Caco-2 (cell line): ENCODE results near the gene LRRC28. TPM values are rescaled to one million over a fixed set of nuclear protein-coding genes. Genes with fewer than 3 reads are reported as not detected.

Experiments
- BruUV-seq: library from RNA; stranded (reverse); fragments of 400-500 nt; replicated peaks from 2 replicates; lab custom pipeline; 2021; lab: Mats Ljungman, UMichigan
- CTCF ChIA-PET: fragments of 300-600 bp; sonication (Branson Sonifier 250); formaldehyde crosslinking; loops from one replicate; lab custom pipeline; 2022; ENCODE audit warnings: antibody characterized with exemption; lab: Charles Lee
- POLR2A ChIA-PET: fragments of 300-600 bp; sonication (Branson Sonifier 250); formaldehyde crosslinking; loops from one replicate; lab custom pipeline; 2022; ENCODE audit warnings: antibody characterized with exemption; lab: Charles Lee
- DNase-seq, 2 experiments: peaks; one replicate each; pipeline versions ENCODE4 v3.0.0 to v3.0.0-alpha.2; 2020 to 2022
- H3K27me3 ChIP-seq: replicated peaks from 2 replicates; pipeline ENCODE4 v1.6.0; 2011; ENCODE audit warnings: low read length; ENCODE audit not compliant: control insufficient read depth, insufficient read depth
- H3K36me3 ChIP-seq: 2 replicates; pipeline ENCODE4 v1.5.1; 2011; ENCODE audit warnings: low read length; ENCODE audit not compliant: control insufficient read depth, insufficient read depth
- H3K4me1 ChIP-seq: fragments of 250-450 bp; sonication (Bioruptor Pico); 2 replicates; pipeline ENCODE4 v1.5.1; 2020; ENCODE audit warnings: mild to moderate bottlenecking
- H3K4me3 ChIP-seq: 2 replicates; pipeline ENCODE4 v1.5.1; 2011; ENCODE audit warnings: low read depth, mild to moderate bottlenecking, control low read depth, low read length
- H3K9me3 ChIP-seq: fragments of 250-450 bp; sonication (Bioruptor Pico); 2 replicates; pipeline ENCODE4 v1.5.1; 2020; ENCODE audit warnings: mild to moderate bottlenecking, moderate library complexity
- H3K27ac Mint-ChIP-seq: one replicate; pipeline ENCODE4 v1.8.0; 2022; ENCODE audit warnings: mixed read lengths; ENCODE audit not compliant: unreplicated experiment
- H3K27me3 Mint-ChIP-seq: one replicate; pipeline ENCODE4 v1.8.0; 2022; ENCODE audit warnings: mixed read lengths; ENCODE audit not compliant: insufficient read depth, unreplicated experiment
- H3K36me3 Mint-ChIP-seq: one replicate; pipeline ENCODE4 v1.8.0; 2022; ENCODE audit warnings: mild to moderate bottlenecking, mixed read lengths; ENCODE audit not compliant: insufficient read depth, unreplicated experiment
- H3K4me1 Mint-ChIP-seq: one replicate; pipeline ENCODE4 v1.8.0; 2022; ENCODE audit warnings: low read depth, mixed read lengths; ENCODE audit not compliant: unreplicated experiment
- H3K4me3 Mint-ChIP-seq: one replicate; pipeline ENCODE4 v1.8.0; 2022; ENCODE audit warnings: mild to moderate bottlenecking, moderate library complexity, mixed read lengths; ENCODE audit not compliant: unreplicated experiment
- H3K9me3 Mint-ChIP-seq: one replicate; pipeline ENCODE4 v1.8.0; 2022; ENCODE audit warnings: mixed read lengths; ENCODE audit not compliant: unreplicated experiment
- intact Hi-C: fragments of 100-400 bp; cut with micrococcal nuclease; formaldehyde crosslinking; loops from one replicate; pipeline ENCODE4 v1.10.0; 2022; ENCODE audit not compliant: unreplicated experiment
- total RNA-seq: library from RNA; stranded (reverse); gene quantifications from 2 replicates; pipeline ENCODE4 v1.2.3, GENCODE V29; 2022
- TF ChIP-seq, protein P1 (sequence below), 2 experiments: fragments of 200-600 bp in 1 of 2; IDR thresholded peaks; 1 replicate in 1 of 2; 2 replicates in 1 of 2; pipeline versions ENCODE4 v1.5.1 to v1.8.0; 2011 to 2022; ENCODE audit warnings: antibody characterized with exemption in 1 of 2, control low read depth in 1 of 2, inconsistent platforms in 1 of 2, low read depth in 1 of 2, low read length in 1 of 2, mild to moderate bottlenecking in 1 of 2, moderate library complexity in 1 of 2; ENCODE audit not compliant: insufficient read depth in 1 of 2, severe bottlenecking in 1 of 2, unreplicated experiment in 1 of 2

LRRC28 gene
- total RNA-seq, 1 experiment from 2014 or later = 17.8 TPM

- no peaks in the 10 kb centered on the region for H3K36me3 Mint-ChIP-seq
- DNase-seq = peak in 1 of 2 experiments; percentile 2
- TF ChIP-seq, protein P1, sequence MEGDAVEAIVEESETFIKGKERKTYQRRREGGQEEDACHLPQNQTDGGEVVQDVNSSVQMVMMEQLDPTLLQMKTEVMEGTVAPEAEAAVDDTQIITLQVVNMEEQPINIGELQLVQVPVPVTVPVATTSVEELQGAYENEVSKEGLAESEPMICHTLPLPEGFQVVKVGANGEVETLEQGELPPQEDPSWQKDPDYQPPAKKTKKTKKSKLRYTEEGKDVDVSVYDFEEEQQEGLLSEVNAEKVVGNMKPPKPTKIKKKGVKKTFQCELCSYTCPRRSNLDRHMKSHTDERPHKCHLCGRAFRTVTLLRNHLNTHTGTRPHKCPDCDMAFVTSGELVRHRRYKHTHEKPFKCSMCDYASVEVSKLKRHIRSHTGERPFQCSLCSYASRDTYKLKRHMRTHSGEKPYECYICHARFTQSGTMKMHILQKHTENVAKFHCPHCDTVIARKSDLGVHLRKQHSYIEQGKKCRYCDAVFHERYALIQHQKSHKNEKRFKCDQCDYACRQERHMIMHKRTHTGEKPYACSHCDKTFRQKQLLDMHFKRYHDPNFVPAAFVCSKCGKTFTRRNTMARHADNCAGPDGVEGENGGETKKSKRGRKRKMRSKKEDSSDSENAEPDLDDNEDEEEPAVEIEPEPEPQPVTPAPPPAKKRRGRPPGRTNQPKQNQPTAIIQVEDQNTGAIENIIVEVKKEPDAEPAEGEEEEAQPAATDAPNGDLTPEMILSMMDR (IDR thresholded peaks at IDR 0.05; ENCODE audit: insufficient read depth in 1 of 2, low read depth in 1 of 2, low read length in 1 of 2, severe bottlenecking in 1 of 2, unreplicated experiment in 1 of 2) = no peak
- intact Hi-C loops = no loop called here
- H3K9me3 ChIP-seq = no peaks in the 10 kb centered on the region
- H3K36me3 ChIP-seq = no peaks in the 10 kb centered on the region
- no peaks in the 10 kb centered on the region for H3K4me1 Mint-ChIP-seq
- H3K4me3 Mint-ChIP-seq = no peak overlapping the region
- no peak overlapping the region for H3K27ac Mint-ChIP-seq
- no peaks in the 10 kb centered on the region for H3K4me1 ChIP-seq
- H3K27me3 Mint-ChIP-seq = no peaks in the 10 kb centered on the region
- H3K4me3 ChIP-seq = no peak overlapping the region
- CTCF ChIA-PET = no interaction called here
- no peaks in the 10 kb centered on the region for H3K27me3 ChIP-seq
- BruUV-seq = no TSS peak
- POLR2A ChIA-PET = no interaction called here
- H3K9me3 Mint-ChIP-seq = no peaks in the 10 kb centered on the region
These were observed 75.0 kb downstream of the LRRC28 start for GRCh38 chr15:99326235-99326634.

DNA sequence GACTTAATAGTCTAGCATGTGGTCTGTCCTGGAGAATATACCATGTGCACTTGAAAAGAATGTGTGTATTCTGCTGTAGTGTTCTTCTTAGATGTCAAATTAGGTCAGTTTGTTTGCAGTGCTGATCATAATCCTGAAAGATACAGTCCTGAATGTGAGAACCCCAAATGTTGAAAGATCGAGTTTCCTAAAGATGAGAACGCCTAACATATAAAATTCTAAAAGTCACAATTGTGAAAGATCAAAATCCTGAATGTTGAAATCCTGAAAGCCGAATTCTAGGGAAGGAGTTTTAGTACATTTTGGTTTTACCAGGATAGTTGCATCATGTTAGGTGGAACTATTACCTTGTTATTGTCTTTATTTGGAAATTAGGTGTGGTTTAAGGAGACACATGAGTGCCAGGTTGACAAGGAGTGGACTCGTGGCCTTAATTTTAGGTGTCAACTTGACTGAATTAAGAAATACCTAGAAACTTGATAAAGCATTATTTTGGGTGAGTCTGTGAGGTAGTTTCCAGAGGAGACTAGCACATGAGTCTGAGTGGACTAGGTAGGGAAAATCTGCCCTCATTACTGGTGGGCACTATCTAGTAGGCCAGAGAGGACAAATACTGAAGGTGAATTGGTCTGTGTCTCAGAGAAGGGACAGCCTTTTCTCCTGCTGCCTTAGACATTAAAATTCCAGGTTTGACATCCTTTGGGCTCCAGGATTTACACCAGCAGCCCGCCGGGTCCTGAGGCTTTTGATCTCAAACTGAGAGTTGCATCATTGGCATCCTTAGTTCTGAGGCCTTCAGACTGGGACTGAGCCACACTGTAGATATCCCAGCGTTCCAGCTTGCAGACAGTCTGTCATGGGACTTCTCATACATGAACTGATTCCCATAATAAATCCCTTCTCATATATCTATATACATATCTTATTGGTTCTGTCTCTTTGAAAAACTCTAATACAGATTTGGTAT lies 77.1 kb downstream of the LRRC28 start:
- no peak overlapping the region for H3K4me3 Mint-ChIP-seq
- no peaks in the 10 kb centered on the region for H3K4me1 Mint-ChIP-seq
- H3K4me3 ChIP-seq = no peak overlapping the region
- CTCF ChIA-PET = no interaction called here
- no peaks in the 10 kb centered on the region for H3K9me3 ChIP-seq
- no peak for DNase-seq
- H3K9me3 Mint-ChIP-seq = no peaks in the 10 kb centered on the region
- intact Hi-C loops = no loop called here
- POLR2A ChIA-PET = no interaction called here
- BruUV-seq = no TSS peak
- H3K36me3 ChIP-seq = no peaks in the 10 kb centered on the region
- no peaks in the 10 kb centered on the region for H3K27me3 Mint-ChIP-seq
- no peaks in the 10 kb centered on the region for H3K36me3 Mint-ChIP-seq
- TF ChIP-seq, protein P1 (IDR thresholded peaks at IDR 0.05; ENCODE audit: insufficient read depth in 1 of 2, low read depth in 1 of 2, low read length in 1 of 2, severe bottlenecking in 1 of 2, unreplicated experiment in 1 of 2) = no peak
- H3K27ac Mint-ChIP-seq = no peak overlapping the region
- H3K27me3 ChIP-seq = no peaks in the 10 kb centered on the region
- H3K4me1 ChIP-seq = no peaks in the 10 kb centered on the region

GRCh38 chr15:99331381-99331780 lies 80.1 kb downstream of the LRRC28 start:
- Histone ChIP-seq H3K4me3 (no peak overlapping the region), H3K9me3 (no peaks in the 10 kb centered on the region), H3K4me1 (no peaks in the 10 kb centered on the region), H3K27me3 (no peaks in the 10 kb centered on the region), H3K36me3 (no peaks in the 10 kb centered on the region)
- no peak overlapping the region for H3K4me3 Mint-ChIP-seq
- POLR2A ChIA-PET = no interaction called here
- TF ChIP-seq, protein P1 (IDR thresholded peaks at IDR 0.05; ENCODE audit: insufficient read depth in 1 of 2, low read depth in 1 of 2, low read length in 1 of 2, severe bottlenecking in 1 of 2, unreplicated experiment in 1 of 2) = no peak
- no peaks in the 10 kb centered on the region for H3K36me3 Mint-ChIP-seq
- H3K9me3 Mint-ChIP-seq = no peaks in the 10 kb centered on the region
- intact Hi-C loops = no loop called here
- no peak for DNase-seq
- no TSS peak for BruUV-seq
- H3K4me1 Mint-ChIP-seq = no peaks in the 10 kb centered on the region
- H3K27me3 Mint-ChIP-seq = no peaks in the 10 kb centered on the region
- CTCF ChIA-PET = no interaction called here
- H3K27ac Mint-ChIP-seq = no peak overlapping the region
